ENCODE data around the gene RPRD1B.
A peak's percentile ranks its signal among the peaks of the same experiment; 100 is the strongest.
"Not testable (repeated sequence)": the region's sequence is repeated elsewhere in the genome, so short reads cannot be mapped to it uniquely, and the experiment has no call there.

Gene RPRD1B

DNA sequence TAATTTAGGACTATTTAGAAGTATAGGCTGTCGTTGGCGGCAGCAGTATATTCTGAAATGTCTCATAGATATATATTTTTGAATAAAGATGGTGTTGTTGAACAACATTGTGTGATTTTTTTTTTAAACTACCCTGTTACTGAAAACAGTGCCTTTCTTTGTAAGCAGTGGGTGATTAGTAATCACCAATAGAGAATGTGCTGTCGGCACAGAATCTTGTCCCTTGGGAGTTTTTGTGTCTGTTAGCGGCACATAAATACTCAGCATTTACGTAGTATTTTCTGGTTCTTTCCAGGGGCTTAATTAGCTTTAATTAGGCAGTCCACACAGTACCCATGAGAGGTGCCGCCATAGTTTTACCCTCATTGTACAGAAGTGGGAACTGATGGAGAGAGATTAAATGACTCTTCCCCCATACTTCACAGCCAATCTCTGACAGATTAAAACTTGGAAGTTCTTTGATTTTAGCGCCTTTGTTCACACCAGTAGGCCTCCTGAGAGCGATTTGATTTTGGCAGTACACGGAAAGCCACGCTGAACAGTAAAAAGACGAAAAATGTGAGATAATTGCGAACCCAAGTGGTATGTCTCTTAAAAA lies 58.8 kb downstream of the RPRD1B start:
- TF ChIP-seq, protein P1, sequence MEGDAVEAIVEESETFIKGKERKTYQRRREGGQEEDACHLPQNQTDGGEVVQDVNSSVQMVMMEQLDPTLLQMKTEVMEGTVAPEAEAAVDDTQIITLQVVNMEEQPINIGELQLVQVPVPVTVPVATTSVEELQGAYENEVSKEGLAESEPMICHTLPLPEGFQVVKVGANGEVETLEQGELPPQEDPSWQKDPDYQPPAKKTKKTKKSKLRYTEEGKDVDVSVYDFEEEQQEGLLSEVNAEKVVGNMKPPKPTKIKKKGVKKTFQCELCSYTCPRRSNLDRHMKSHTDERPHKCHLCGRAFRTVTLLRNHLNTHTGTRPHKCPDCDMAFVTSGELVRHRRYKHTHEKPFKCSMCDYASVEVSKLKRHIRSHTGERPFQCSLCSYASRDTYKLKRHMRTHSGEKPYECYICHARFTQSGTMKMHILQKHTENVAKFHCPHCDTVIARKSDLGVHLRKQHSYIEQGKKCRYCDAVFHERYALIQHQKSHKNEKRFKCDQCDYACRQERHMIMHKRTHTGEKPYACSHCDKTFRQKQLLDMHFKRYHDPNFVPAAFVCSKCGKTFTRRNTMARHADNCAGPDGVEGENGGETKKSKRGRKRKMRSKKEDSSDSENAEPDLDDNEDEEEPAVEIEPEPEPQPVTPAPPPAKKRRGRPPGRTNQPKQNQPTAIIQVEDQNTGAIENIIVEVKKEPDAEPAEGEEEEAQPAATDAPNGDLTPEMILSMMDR (IDR thresholded peaks at IDR 0.05; ENCODE audit: low read depth, low read length), result no peak
- no peak overlapping the region for H3K4me3 ChIP-seq (ENCODE audit: low read depth, low read length)
- DNase-seq (ENCODE audit: low read depth, low spot score), result no peak
- in situ Hi-C loops (cut with HindIII; ENCODE audit: low sequenced_read_pairs), result no loop called here

DNA sequence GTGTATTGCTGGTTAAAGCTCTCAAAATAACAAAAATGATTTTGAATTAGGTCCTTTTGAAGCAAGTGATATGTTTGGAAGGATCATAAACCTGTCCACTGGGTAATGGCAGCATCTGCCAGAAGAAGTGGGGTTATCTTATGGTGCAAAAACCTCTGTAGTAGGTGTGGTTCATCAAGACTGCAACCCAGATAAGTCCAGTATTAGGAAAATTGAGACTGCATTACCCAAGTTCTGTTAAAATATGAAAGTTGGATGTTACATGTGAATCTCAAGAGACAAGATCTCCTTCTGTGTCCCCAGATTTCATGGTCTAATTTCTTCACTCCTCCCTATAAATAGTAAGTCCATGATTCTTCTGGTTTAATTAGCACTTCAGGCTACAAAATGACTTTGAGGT lies 59.4 kb downstream of the RPRD1B start:
- no peak for DNase-seq (ENCODE audit: low read depth, low spot score)
- TF ChIP-seq, protein P1 (IDR thresholded peaks at IDR 0.05; ENCODE audit: low read depth, low read length), result no peak
- in situ Hi-C loops (cut with HindIII; ENCODE audit: low sequenced_read_pairs), result no loop called here
- no peak overlapping the region for H3K4me3 ChIP-seq (ENCODE audit: low read depth, low read length)

DNA sequence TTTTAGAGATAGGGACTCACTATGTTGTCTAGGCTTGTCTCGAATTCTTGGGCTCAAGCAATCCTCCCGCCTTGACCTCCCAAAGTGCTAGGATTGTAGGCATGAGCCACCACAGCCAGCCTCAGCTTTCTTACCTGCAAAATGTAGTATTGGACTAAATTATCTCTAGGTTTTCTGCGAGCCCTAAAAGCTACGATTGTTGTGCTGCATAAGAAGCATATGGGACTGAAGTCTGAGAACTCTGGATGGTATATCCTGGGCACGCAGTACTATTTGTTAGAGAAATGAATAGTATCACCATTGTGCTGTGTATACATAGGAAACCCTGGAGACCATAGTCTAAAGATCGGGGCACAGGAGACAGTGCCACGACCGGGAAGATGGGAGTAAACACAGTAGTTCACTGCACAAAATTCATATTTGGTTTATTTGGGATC lies 60.1 kb downstream of the RPRD1B start:
- no peak for DNase-seq (ENCODE audit: low read depth, low spot score)
- in situ Hi-C loops (cut with HindIII; ENCODE audit: low sequenced_read_pairs), result no loop called here
- H3K4me3 ChIP-seq (ENCODE audit: low read depth, low read length), result no peak overlapping the region
- TF ChIP-seq, protein P1 (IDR thresholded peaks at IDR 0.05; ENCODE audit: low read depth, low read length), result no peak

DNA sequence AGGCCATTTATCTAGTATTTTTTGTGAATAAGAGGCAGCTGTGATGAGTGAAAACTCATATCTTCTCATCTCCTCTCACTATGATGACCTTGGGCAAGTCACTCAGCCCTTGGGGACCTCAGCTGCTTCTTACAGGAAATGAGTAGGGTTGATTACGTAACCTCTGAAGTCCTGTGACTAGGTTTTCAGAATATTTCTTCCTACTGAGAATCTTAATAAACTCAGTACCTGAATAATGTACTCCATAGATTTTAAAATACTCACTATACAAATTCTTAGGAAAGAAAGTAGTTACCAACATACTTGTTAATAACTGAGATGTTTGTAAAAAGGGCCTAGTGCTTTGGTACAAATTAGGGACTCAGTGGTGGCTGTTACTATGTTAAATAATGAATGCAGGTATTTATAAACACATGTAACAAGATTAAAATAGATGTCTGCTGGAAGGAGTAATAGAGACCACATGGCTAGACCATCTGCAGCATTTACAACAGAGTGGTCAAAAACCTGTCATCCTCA lies 60.9 kb downstream of the RPRD1B start:
- H3K4me3 ChIP-seq (ENCODE audit: low read depth, low read length), result no peak overlapping the region
- TF ChIP-seq, protein P1 (IDR thresholded peaks at IDR 0.05; ENCODE audit: low read depth, low read length), result no peak
- DNase-seq (ENCODE audit: low read depth, low spot score), result peak; percentile 54
- in situ Hi-C loops (cut with HindIII; ENCODE audit: low sequenced_read_pairs), result no loop called here

DNA sequence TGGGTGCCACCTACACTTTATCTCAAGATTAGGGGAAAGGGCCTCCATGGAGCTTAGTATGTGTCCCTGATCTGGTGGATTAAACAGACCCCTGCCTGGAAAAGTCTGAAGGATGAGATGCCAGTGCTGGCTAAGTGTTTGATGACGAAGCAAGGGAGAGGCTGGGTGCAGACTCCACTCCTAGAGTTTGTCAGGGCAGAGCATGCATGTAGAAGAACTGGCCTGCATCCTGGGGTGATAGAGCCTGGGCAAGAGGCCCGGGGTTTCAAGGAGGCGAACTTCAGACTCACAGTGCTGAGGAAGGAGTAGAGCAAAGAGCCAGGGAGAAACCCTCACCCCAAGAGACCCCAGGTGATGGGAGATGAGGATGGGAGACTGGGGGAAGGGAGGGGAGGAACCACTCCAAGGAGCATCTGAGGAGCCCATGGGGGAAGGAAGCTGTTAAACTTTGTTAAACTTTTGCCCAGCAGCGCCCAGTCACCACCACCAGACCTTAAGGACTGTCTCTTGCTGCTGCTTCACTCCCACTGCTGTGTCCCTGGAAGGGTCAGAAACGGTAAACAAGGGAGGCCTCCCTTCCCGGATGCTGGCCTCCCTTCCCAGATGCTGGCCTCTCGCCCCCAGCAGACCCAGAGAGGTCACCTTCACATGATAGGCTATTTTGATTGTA lies 61.6 kb downstream of the RPRD1B start:
- in situ Hi-C loops (cut with HindIII; ENCODE audit: low sequenced_read_pairs), result no loop called here
- TF ChIP-seq, protein P1 (IDR thresholded peaks at IDR 0.05; ENCODE audit: low read depth, low read length), result no peak
- no peak overlapping the region for H3K4me3 ChIP-seq (ENCODE audit: low read depth, low read length)
- DNase-seq (ENCODE audit: low read depth, low spot score), result no peak

DNA sequence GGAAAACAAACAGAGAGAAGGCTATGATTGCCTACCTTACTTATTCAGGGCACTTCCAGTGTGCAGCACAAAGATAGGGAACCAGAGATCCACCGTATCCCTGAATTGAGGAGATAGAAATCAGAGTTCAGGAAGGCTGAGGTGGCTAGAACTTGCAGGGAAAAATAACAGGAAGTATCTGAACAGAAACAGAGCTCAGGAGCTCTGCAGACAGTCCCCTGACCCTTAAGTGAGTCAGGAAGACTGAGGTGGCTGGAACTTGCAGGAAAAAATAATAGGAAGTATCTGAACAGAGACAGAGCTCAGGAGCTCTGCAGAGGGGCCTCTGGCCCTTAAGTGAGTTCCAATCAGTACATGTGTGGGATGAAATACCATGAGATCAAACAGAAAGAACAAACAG lies 65.4 kb downstream of the RPRD1B start:
- in situ Hi-C loops (cut with HindIII; ENCODE audit: low sequenced_read_pairs), result no loop called here
- no peak for DNase-seq (ENCODE audit: low read depth, low spot score)
- H3K4me3 ChIP-seq (ENCODE audit: low read depth, low read length), result no peak overlapping the region
- TF ChIP-seq, protein P1 (IDR thresholded peaks at IDR 0.05; ENCODE audit: low read depth, low read length), result no peak

DNA sequence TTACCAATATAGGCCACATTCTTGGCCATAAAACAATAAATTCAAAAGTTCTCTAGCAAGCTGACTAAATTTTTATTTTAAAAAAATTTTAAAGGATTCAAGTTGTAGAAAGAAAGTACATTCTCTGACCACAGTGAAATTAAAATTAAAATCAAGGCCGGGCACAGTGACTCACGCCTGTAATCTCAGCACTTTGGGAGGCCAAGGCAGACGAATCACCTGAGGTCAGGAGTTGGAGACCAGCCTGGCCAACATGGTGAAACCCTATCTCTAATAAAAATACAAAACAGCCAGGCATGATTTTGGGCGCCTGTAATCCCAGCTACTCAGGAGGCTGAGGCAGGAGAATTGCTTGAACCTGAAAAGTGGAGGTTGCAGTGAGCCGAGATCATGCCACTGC lies 68.7 kb downstream of the RPRD1B start:
- in situ Hi-C loops (cut with HindIII; ENCODE audit: low sequenced_read_pairs); DNase-seq (ENCODE audit: low read depth, low spot score); H3K4me3 ChIP-seq (ENCODE audit: low read depth, low read length): not testable (repeated sequence)
